Mesothelial cell of epicardium (in vitro differentiated cells): ENCODE results near the gene MGAM2. TPM values are rescaled to one million over a fixed set of nuclear protein-coding genes. Genes with fewer than 3 reads are reported as not detected.

Experiments
- DNase-seq, 2 experiments: peaks; one replicate each; pipeline ENCODE4 v3.0.0; 2021; ENCODE audit warnings: low spot score in 2 of 2; ENCODE audit not compliant: unreplicated experiment in 2 of 2
- H3K27ac Mint-ChIP-seq: 2 replicates; pipeline ENCODE4 v1.8.0; 2021; ENCODE audit warnings: mixed read lengths
- H3K27me3 Mint-ChIP-seq: 2 replicates; pipeline ENCODE4 v1.8.0; 2021; ENCODE audit warnings: low read depth, mixed read lengths
- H3K36me3 Mint-ChIP-seq: 2 replicates; pipeline ENCODE4 v1.8.0; 2021; ENCODE audit warnings: mixed read lengths
- H3K4me1 Mint-ChIP-seq: 2 replicates; pipeline ENCODE4 v1.8.0; 2021; ENCODE audit warnings: mixed read lengths
- H3K4me3 Mint-ChIP-seq: 2 replicates; pipeline ENCODE4 v1.8.0; 2021; ENCODE audit warnings: mild to moderate bottlenecking, moderate library complexity, mixed read lengths
- H3K9me3 Mint-ChIP-seq: 2 replicates; pipeline ENCODE4 v1.8.0; 2021; ENCODE audit warnings: mixed read lengths
- total RNA-seq: library from RNA; stranded (reverse); gene quantifications from 3 replicates; pipeline ENCODE4 v1.2.1, GENCODE V29; 2021
- TF ChIP-seq, protein P1 (sequence below): fragments of 200-600 bp; sonication (generic); IDR thresholded peaks from one replicate; pipeline ENCODE4 v1.5.0; 2021; ENCODE audit warnings: antibody characterized with exemption; ENCODE audit not compliant: unreplicated experiment

The MGAM2 gene
- total RNA-seq, 1 donor from 2014 or later = 0.13 TPM

DNA sequence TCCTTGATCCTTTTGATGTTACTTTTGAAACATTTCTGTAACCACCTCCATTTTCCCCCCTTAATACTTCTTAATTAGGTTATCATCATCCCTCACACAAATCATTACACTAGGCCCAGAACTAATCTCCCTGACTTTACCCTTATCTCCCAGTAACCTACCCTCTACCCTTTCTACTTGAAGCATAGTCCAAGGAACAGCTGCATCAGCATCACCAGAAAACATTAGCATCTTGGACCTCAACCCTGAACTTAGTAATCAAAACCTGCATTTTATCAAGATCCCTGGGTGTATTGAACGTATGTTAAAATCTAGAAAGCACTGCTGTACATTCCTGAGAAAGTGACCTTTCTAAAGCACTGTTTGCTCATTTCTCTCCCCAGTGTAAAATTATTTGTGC is 38.8 kb downstream of the MGAM2 start:
- no peak for DNase-seq
- Mint-ChIP-seq H3K27me3 (peaks cover 3% of the 10 kb centered on the region), H3K27ac (no peak overlapping the region), H3K4me1 (peaks cover 5% of the 10 kb centered on the region), H3K9me3 (no peaks in the 10 kb centered on the region), H3K4me3 (no peak overlapping the region), H3K36me3 (no peaks in the 10 kb centered on the region)
- TF ChIP-seq, protein P1, sequence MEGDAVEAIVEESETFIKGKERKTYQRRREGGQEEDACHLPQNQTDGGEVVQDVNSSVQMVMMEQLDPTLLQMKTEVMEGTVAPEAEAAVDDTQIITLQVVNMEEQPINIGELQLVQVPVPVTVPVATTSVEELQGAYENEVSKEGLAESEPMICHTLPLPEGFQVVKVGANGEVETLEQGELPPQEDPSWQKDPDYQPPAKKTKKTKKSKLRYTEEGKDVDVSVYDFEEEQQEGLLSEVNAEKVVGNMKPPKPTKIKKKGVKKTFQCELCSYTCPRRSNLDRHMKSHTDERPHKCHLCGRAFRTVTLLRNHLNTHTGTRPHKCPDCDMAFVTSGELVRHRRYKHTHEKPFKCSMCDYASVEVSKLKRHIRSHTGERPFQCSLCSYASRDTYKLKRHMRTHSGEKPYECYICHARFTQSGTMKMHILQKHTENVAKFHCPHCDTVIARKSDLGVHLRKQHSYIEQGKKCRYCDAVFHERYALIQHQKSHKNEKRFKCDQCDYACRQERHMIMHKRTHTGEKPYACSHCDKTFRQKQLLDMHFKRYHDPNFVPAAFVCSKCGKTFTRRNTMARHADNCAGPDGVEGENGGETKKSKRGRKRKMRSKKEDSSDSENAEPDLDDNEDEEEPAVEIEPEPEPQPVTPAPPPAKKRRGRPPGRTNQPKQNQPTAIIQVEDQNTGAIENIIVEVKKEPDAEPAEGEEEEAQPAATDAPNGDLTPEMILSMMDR = no peak

DNA sequence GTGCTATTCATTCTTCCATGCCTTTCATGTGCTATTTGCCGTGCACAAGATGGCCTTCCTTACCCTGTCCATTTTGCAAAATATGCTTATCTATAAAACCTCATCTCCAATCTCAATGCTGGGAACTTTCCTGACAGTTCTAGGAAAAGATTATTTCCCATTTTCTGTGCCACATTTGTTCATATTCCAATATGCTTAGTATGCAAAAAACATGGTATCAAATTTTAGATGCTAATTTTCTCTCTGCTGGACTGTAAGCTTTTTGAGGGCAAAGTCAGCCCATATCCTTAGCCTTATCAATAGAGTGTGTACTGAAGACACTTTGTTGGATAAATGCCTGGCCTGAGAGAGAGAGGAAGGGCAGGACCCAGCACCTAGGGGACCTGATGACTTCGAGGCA is 39.4 kb downstream of the MGAM2 start:
- peaks cover 3% of the 10 kb centered on the region for H3K27me3 Mint-ChIP-seq

DNA sequence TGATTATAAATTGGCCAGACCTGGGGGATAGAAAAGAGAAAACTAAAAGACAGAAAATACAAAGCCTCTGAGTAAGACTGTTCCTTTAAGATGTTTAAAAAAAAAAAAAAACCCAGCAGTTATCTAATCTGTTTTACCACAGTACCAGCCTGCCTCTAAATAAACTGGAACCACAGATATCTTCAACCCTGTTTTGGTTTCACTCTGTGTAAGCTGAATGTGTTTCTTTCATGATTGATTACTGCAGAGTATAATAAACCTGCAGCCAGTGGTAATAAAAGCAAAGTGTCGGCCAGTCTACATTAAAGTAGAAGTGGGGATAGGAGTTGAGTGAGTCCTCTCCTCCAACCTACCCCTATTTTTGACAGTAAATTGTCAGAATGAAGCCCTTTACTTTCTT is 40.6 kb downstream of the MGAM2 start:
- no peak overlapping the region for H3K4me3 Mint-ChIP-seq

More for the DNA sequence above, 39.4 kb downstream of the MGAM2 start:
- Mint-ChIP-seq H3K4me3 (no peak overlapping the region), H3K27ac (no peak overlapping the region), H3K36me3 (no peaks in the 10 kb centered on the region), H3K9me3 (no peaks in the 10 kb centered on the region), H3K4me1 (peaks cover 5% of the 10 kb centered on the region)
- TF ChIP-seq, protein P1 = no peak
- no peak for DNase-seq

GRCh38 chr7:142153400-142153799 is 41.9 kb downstream of the MGAM2 start:
- H3K27ac Mint-ChIP-seq = no peak overlapping the region
- no peaks in the 10 kb centered on the region for H3K4me1 Mint-ChIP-seq
- TF ChIP-seq, protein P1 = no peak
- DNase-seq = no peak
- H3K27me3 Mint-ChIP-seq = peaks cover 3% of the 10 kb centered on the region
- no peaks in the 10 kb centered on the region for H3K36me3 Mint-ChIP-seq
- H3K9me3 Mint-ChIP-seq = no peaks in the 10 kb centered on the region
- H3K4me3 Mint-ChIP-seq = no peak overlapping the region

More for the DNA sequence above, 40.6 kb downstream of the MGAM2 start:
- Mint-ChIP-seq H3K27me3 (peaks cover 3% of the 10 kb centered on the region), H3K36me3 (no peaks in the 10 kb centered on the region), H3K27ac (no peak overlapping the region), H3K4me1 (peaks cover 3% of the 10 kb centered on the region), H3K9me3 (no peaks in the 10 kb centered on the region)
- TF ChIP-seq, protein P1 = no peak
- no peak for DNase-seq

- Mint-ChIP-seq H3K27me3 (peaks cover 3% of the 10 kb centered on the region), H3K4me1 (no peaks in the 10 kb centered on the region), H3K27ac (no peak overlapping the region), H3K36me3 (no peaks in the 10 kb centered on the region), H3K9me3 (no peaks in the 10 kb centered on the region), H3K4me3 (no peak overlapping the region)
- DNase-seq = no peak
- TF ChIP-seq, protein P1 = no peak
Observed at GRCh38 chr7:142158736-142159496, 47.4 kb downstream of the MGAM2 start.
